Measurements from ENCODE around the gene GNPTG.
"Not testable (repeated sequence)": the region's sequence is repeated elsewhere in the genome, so short reads cannot be mapped to it uniquely, and the experiment has no call there.

GNPTG gene

GRCh38 chr16:1319041-1319440, 32.7 kb upstream of the GNPTG start:
- DNase-seq (ENCODE audit: low read depth) = no peak

- no peak for DNase-seq (ENCODE audit: low read depth)
Observed at GRCh38 chr16:1320097-1320496, 31.6 kb upstream of the GNPTG start.

- no peak for DNase-seq (ENCODE audit: low read depth)
Observed at GRCh38 chr16:1320658-1321240, 31.0 kb upstream of the GNPTG start.

- no peak for DNase-seq (ENCODE audit: low read depth)
Observed at GRCh38 chr16:1322407-1322806, 29.3 kb upstream of the GNPTG start.

- no peak for DNase-seq (ENCODE audit: low read depth)
Observed at GRCh38 chr16:1323296-1324239, 28.2 kb upstream of the GNPTG start.

GRCh38 chr16:1324286-1324826, 27.4 kb upstream of the GNPTG start:
- no peak for DNase-seq (ENCODE audit: low read depth)

- no peak for DNase-seq (ENCODE audit: low read depth)
Observed at GRCh38 chr16:1325261-1325660, 26.5 kb upstream of the GNPTG start.

- no peak for DNase-seq (ENCODE audit: low read depth)
Observed at GRCh38 chr16:1325673-1326371, 25.9 kb upstream of the GNPTG start.

GRCh38 chr16:1326391-1326790, 25.3 kb upstream of the GNPTG start:
- DNase-seq (ENCODE audit: low read depth) = no peak

GRCh38 chr16:1326946-1327618, 24.6 kb upstream of the GNPTG start:
- DNase-seq (ENCODE audit: low read depth) = no peak

GRCh38 chr16:1327619-1327947, 24.1 kb upstream of the GNPTG start:
- no peak for DNase-seq (ENCODE audit: low read depth)

GRCh38 chr16:1328136-1328535, 23.6 kb upstream of the GNPTG start:
- DNase-seq (ENCODE audit: low read depth) = not testable (repeated sequence)

- not testable (repeated sequence) for DNase-seq (ENCODE audit: low read depth)
Observed at GRCh38 chr16:1328961-1329360, 22.8 kb upstream of the GNPTG start.

- no peak for DNase-seq (ENCODE audit: low read depth)
Observed at GRCh38 chr16:1330260-1330914, 21.3 kb upstream of the GNPTG start.

GRCh38 chr16:1330931-1331711, 20.6 kb upstream of the GNPTG start:
- no peak for DNase-seq (ENCODE audit: low read depth)

- DNase-seq (ENCODE audit: low read depth) = no peak
Observed at GRCh38 chr16:1331712-1332617, 19.8 kb upstream of the GNPTG start.

- DNase-seq (ENCODE audit: low read depth) = no peak
Observed at GRCh38 chr16:1332618-1333148, 19.0 kb upstream of the GNPTG start.

- no peak for DNase-seq (ENCODE audit: low read depth)
Observed at GRCh38 chr16:1333149-1333812, 18.4 kb upstream of the GNPTG start, which contains the start of gene BAIAP3. BAIAP3 (plus strand) TSS chr16:1333645; CDS start chr16:1338550, 4,905 bp downstream.
